ENCODE measurements around the gene MAPK12.

DNA sequence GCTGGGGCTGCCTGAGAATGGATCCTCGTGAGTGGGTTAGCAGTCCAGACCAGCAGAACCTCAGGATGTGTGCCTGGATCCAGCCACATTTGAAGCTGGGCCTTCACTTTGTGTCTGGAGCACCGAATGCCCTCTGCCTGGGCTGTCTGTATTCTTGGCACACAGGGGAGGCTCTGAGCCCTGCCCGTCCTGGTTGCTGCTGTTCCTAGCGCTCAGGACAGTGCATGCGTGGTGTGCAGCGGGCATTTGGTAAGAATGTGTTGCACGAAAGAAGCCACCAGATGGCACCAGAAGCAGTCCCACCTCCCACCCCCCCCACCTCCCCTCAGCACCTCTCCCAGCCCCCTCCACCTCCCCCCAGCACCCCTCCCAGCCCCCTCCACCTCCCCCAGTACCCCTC, 12.8 kb upstream of the MAPK12 start:
- TF ChIP-seq, protein P1, sequence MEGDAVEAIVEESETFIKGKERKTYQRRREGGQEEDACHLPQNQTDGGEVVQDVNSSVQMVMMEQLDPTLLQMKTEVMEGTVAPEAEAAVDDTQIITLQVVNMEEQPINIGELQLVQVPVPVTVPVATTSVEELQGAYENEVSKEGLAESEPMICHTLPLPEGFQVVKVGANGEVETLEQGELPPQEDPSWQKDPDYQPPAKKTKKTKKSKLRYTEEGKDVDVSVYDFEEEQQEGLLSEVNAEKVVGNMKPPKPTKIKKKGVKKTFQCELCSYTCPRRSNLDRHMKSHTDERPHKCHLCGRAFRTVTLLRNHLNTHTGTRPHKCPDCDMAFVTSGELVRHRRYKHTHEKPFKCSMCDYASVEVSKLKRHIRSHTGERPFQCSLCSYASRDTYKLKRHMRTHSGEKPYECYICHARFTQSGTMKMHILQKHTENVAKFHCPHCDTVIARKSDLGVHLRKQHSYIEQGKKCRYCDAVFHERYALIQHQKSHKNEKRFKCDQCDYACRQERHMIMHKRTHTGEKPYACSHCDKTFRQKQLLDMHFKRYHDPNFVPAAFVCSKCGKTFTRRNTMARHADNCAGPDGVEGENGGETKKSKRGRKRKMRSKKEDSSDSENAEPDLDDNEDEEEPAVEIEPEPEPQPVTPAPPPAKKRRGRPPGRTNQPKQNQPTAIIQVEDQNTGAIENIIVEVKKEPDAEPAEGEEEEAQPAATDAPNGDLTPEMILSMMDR (IDR thresholded peaks at IDR 0.05), result peak in 5 of 7 experiments; percentile 22 to 38 (median 32)
- TF ChIP-seq POLR2A (IDR thresholded peaks at IDR 0.05), result no peak
